H9 (cell line): ENCODE measurements around the gene LAMC3. TPM values are rescaled to one million over a fixed set of nuclear protein-coding genes. Genes with fewer than 3 reads are reported as not detected.
A peak's percentile ranks its signal among the peaks of the same experiment; 100 is the strongest.
"Not testable (repeated sequence)": the region's sequence is repeated elsewhere in the genome, so short reads cannot be mapped to it uniquely, and the experiment has no call there.

Source experiments
- DNase-seq: peaks from one replicate; pipeline ENCODE4 v3.0.0-alpha.2; 2017
- H2AFZ ChIP-seq: one replicate; pipeline ENCODE4 v1.6.1; 2013; ENCODE audit warnings: mild to moderate bottlenecking, low read length, control low read depth, moderate library complexity
- H2AK5ac ChIP-seq: 2 replicates; pipeline ENCODE4 v1.6.1; 2013; ENCODE audit warnings: low read length, control low read depth, mixed read lengths; ENCODE audit not compliant: insufficient read length
- H2BK120ac ChIP-seq: one replicate; pipeline ENCODE4 v1.6.1; 2013; ENCODE audit warnings: low read depth, mild to moderate bottlenecking, low read length, control low read depth, inconsistent platforms; ENCODE audit not compliant: poor library complexity, severe bottlenecking
- H2BK12ac ChIP-seq: 2 replicates; pipeline ENCODE4 v1.6.1; 2013; ENCODE audit warnings: low read length, control low read depth, mixed read lengths, low read depth; ENCODE audit not compliant: insufficient read length
- H2BK15ac ChIP-seq: 2 replicates; pipeline ENCODE4 v1.6.1; 2013; ENCODE audit warnings: low read depth, low read length, control low read depth
- H2BK20ac ChIP-seq: one replicate; pipeline ENCODE4 v1.6.1; 2013; ENCODE audit warnings: low read depth, mild to moderate bottlenecking, low read length, control low read depth, inconsistent platforms; ENCODE audit not compliant: poor library complexity, severe bottlenecking
- H2BK5ac ChIP-seq: 2 replicates; pipeline ENCODE4 v1.6.1; 2013; ENCODE audit warnings: low read length, control low read depth, mixed read lengths; ENCODE audit not compliant: insufficient read length
- H3K14ac ChIP-seq: 2 replicates; pipeline ENCODE4 v1.6.1; 2013; ENCODE audit warnings: low read length, control low read depth; ENCODE audit not compliant: insufficient read depth
- H3K18ac ChIP-seq: 2 replicates; pipeline ENCODE4 v1.6.1; 2013; ENCODE audit warnings: low read depth, mild to moderate bottlenecking, mixed read lengths, low read length, control low read depth; ENCODE audit not compliant: insufficient read length
- H3K23ac ChIP-seq: 2 replicates; pipeline ENCODE4 v1.6.1; 2013; ENCODE audit warnings: low read length, control low read depth, mixed read lengths, low read depth; ENCODE audit not compliant: insufficient read length
- H3K23me2 ChIP-seq: 2 replicates; pipeline ENCODE4 v1.6.1; 2013; ENCODE audit warnings: low read depth, mild to moderate bottlenecking, mixed read lengths, low read length, control low read depth; ENCODE audit not compliant: insufficient read length, poor library complexity, severe bottlenecking
- H3K27ac ChIP-seq: 2 replicates; pipeline ENCODE4 v1.5.1; 2013; ENCODE audit warnings: low read length, control low read depth, mixed read lengths, low read depth; ENCODE audit not compliant: insufficient read length
- H3K27me3 ChIP-seq: 2 replicates; pipeline ENCODE4 v1.6.1; 2013; ENCODE audit warnings: low read length, control low read depth, inconsistent platforms; ENCODE audit not compliant: insufficient read depth
- H3K4ac ChIP-seq: 2 replicates; pipeline ENCODE4 v1.6.1; 2013; ENCODE audit warnings: low read depth, mild to moderate bottlenecking, control low read depth, inconsistent platforms, low read length, moderate library complexity
- H3K4me1 ChIP-seq: 2 replicates; pipeline ENCODE4 v1.6.1; 2013; ENCODE audit warnings: low read length, control low read depth, inconsistent platforms; ENCODE audit not compliant: insufficient read depth
- H3K4me2 ChIP-seq: 2 replicates; pipeline ENCODE4 v1.6.1; 2013; ENCODE audit warnings: low read length, control low read depth, mixed read lengths; ENCODE audit not compliant: insufficient read length, insufficient read depth
- H3K56ac ChIP-seq: 2 replicates; pipeline ENCODE4 v1.6.1; 2013; ENCODE audit warnings: low read depth, mild to moderate bottlenecking, mixed read lengths, low read length, control low read depth; ENCODE audit not compliant: insufficient read length
- H3K79me1 ChIP-seq: 2 replicates; pipeline ENCODE4 v1.6.1; 2013; ENCODE audit warnings: low read depth, mild to moderate bottlenecking, moderate library complexity, low read length, control low read depth, inconsistent platforms; ENCODE audit not compliant: insufficient read depth, poor library complexity, severe bottlenecking
- H3K79me2 ChIP-seq: 2 replicates; pipeline ENCODE4 v1.6.1; 2013; ENCODE audit warnings: low read length, control low read depth, inconsistent platforms; ENCODE audit not compliant: insufficient read depth
- H3K9ac ChIP-seq: 2 replicates; pipeline ENCODE4 v1.6.1; 2013; ENCODE audit warnings: low read length, control low read depth, mixed read lengths; ENCODE audit not compliant: insufficient read length; ENCODE audit errors: extremely low read depth
- H3K9me3 ChIP-seq: one replicate; pipeline ENCODE4 v1.6.1; 2013; ENCODE audit warnings: low read depth, low read length, inconsistent platforms; ENCODE audit not compliant: control insufficient read depth
- H3T11ph ChIP-seq: one replicate; pipeline ENCODE4 v1.6.1; 2013; ENCODE audit warnings: mild to moderate bottlenecking, low read length, control low read depth, inconsistent platforms
- H4K20me1 ChIP-seq: one replicate; pipeline ENCODE4 v1.6.1; 2013; ENCODE audit not compliant: control insufficient read depth, insufficient read length, insufficient read depth
- H4K5ac ChIP-seq: 2 replicates; pipeline ENCODE4 v1.6.1; 2013; ENCODE audit warnings: low read depth, mild to moderate bottlenecking, mixed read lengths, low read length, control low read depth; ENCODE audit not compliant: insufficient read length
- H4K8ac ChIP-seq: replicated peaks from 2 replicates; pipeline ENCODE4 v1.6.1; 2013; ENCODE audit warnings: low read length, control low read depth, mixed read lengths, low read depth; ENCODE audit not compliant: insufficient read length
- H4K91ac ChIP-seq: 2 replicates; pipeline ENCODE4 v1.6.1; 2013; ENCODE audit warnings: low read depth, mild to moderate bottlenecking, moderate library complexity, mixed read lengths, low read length, control low read depth; ENCODE audit not compliant: insufficient read length
- H3K27ac Mint-ChIP-seq, 3 experiments: 2 replicates in 2 of 3; 3 replicates in 1 of 3; pipeline ENCODE4 v1.8.0; 2020 to 2021; ENCODE audit warnings: mixed read lengths in 3 of 3, mild to moderate bottlenecking in 1 of 3, moderate library complexity in 1 of 3
- H3K27me3 Mint-ChIP-seq: 2 replicates; pipeline ENCODE4 v1.8.0; 2021; ENCODE audit warnings: low read depth, mild to moderate bottlenecking, moderate library complexity, mixed read lengths
- H3K36me3 Mint-ChIP-seq, 3 experiments: 2 replicates in 2 of 3; 3 replicates in 1 of 3; pipeline ENCODE4 v1.8.0; 2020 to 2021; ENCODE audit warnings: low read depth in 3 of 3, mixed read lengths in 3 of 3; ENCODE audit not compliant: insufficient read depth in 1 of 3
- H3K4me1 Mint-ChIP-seq, 2 experiments: 2 replicates each; pipeline ENCODE4 v1.8.0; 2020; ENCODE audit warnings: mixed read lengths in 2 of 2
- H3K4me3 Mint-ChIP-seq, 2 experiments: 2 replicates in 1 of 2; 3 replicates in 1 of 2; pipeline ENCODE4 v1.8.0; 2020 to 2021; ENCODE audit warnings: mild to moderate bottlenecking in 2 of 2, mixed read lengths in 2 of 2, moderate library complexity in 1 of 2
- H3K9me3 Mint-ChIP-seq, 2 experiments: 2 replicates in 1 of 2; 3 replicates in 1 of 2; pipeline ENCODE4 v1.8.0; 2020; ENCODE audit warnings: mild to moderate bottlenecking in 2 of 2, mixed read lengths in 2 of 2, moderate library complexity in 1 of 2
- WGBS: extraction: QIAGEN DNeasy Blood & Tissue Kit; methylation state at CpG from one replicate; pipeline ENCODE4 v1.1.7; 2013; ENCODE audit warnings: missing lambda C conversion rate, low lambda C conversion rate, mixed read lengths; ENCODE audit not compliant: insufficient read length; ENCODE audit errors: extremely low coverage; 5-methylcytosine and 5-hydroxymethylcytosine counted together
- total RNA-seq: library from RNA; stranded (reverse); gene quantifications from 2 replicates; pipeline ENCODE4 v1.2.1, GENCODE V29; 2021
- TF ChIP-seq, protein P1 (sequence below): fragments of 200-600 bp; sonication (generic); conservative IDR thresholded peaks from 3 replicates; pipeline ENCODE4 v1.8.0; 2021; ENCODE audit warnings: antibody characterized with exemption, mild to moderate bottlenecking

The LAMC3 gene
- total RNA-seq, 1 experiment from 2014 or later, result 21.7 TPM

DNA sequence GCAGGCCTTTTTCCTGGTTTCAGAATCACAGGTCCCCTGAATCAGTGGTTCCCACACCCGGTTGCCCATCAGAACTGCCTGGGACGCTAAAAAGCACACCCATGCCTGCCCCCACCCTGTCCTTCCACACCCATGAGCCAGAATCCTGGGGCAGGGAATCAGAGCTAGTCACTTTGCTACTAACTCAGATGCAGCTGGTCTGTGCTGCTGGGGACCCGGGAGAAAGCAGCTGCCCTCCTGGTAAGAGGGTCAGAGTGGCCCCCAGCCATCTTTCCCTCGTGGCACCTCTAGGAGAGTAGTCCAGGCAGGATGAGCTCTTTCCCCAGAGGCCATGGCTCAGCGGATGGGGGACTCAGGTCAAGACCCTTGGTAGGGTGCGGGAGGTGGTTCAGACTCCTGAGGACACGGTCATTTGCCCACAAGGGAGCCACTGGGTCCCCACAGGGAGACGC lies 105.1 kb downstream of the LAMC3 start:
- H3K23ac ChIP-seq, result no peak overlapping the region
- no peak overlapping the region for H2BK5ac ChIP-seq
- no peaks in the 10 kb centered on the region for H3K79me2 ChIP-seq
- H2BK15ac ChIP-seq, result no peak overlapping the region
- DNase-seq, result no peak
- no peak overlapping the region for H2BK120ac ChIP-seq
- no peak overlapping the region for H4K5ac ChIP-seq
- peaks cover 44 to 76% (median 62%) of the 10 kb centered on the region in 3 experiments for H3K36me3 Mint-ChIP-seq
- TF ChIP-seq, protein P1, sequence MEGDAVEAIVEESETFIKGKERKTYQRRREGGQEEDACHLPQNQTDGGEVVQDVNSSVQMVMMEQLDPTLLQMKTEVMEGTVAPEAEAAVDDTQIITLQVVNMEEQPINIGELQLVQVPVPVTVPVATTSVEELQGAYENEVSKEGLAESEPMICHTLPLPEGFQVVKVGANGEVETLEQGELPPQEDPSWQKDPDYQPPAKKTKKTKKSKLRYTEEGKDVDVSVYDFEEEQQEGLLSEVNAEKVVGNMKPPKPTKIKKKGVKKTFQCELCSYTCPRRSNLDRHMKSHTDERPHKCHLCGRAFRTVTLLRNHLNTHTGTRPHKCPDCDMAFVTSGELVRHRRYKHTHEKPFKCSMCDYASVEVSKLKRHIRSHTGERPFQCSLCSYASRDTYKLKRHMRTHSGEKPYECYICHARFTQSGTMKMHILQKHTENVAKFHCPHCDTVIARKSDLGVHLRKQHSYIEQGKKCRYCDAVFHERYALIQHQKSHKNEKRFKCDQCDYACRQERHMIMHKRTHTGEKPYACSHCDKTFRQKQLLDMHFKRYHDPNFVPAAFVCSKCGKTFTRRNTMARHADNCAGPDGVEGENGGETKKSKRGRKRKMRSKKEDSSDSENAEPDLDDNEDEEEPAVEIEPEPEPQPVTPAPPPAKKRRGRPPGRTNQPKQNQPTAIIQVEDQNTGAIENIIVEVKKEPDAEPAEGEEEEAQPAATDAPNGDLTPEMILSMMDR, result no peak
- H4K20me1 ChIP-seq, result no peaks in the 10 kb centered on the region
- H3K27ac ChIP-seq, result no peak overlapping the region
- no peaks in the 10 kb centered on the region for H3K27me3 ChIP-seq
- H2BK20ac ChIP-seq, result no peak overlapping the region
- H4K8ac ChIP-seq, result no peak overlapping the region
- H3K18ac ChIP-seq, result no peak overlapping the region
- H3K4me1 ChIP-seq, result no peaks in the 10 kb centered on the region
- no peak overlapping the region for H3K9ac ChIP-seq
- H3K9me3 Mint-ChIP-seq, result no peaks in the 10 kb centered on the region
- H3K14ac ChIP-seq, result no peak overlapping the region
- H3K4ac ChIP-seq, result no peak overlapping the region; the same call in 1 of the 2 replicates
- no peaks in the 10 kb centered on the region for H3K27me3 Mint-ChIP-seq
- H2AK5ac ChIP-seq, result no peak overlapping the region
- peak overlapping the region; percentile 20 to 76 (median 75); a peak in 4 of 7 replicates for H3K27ac Mint-ChIP-seq
- no peak overlapping the region for H3K4me2 ChIP-seq
- H3K4me1 Mint-ChIP-seq, result peaks cover 23 to 31% of the 10 kb centered on the region in 2 experiments
- no CpG with 5 or more reads among the region's 8 CpGs for WGBS
- H3T11ph ChIP-seq, result no peak overlapping the region
- no peak overlapping the region for H2BK12ac ChIP-seq
- H2AFZ ChIP-seq, result no peak overlapping the region
- no peaks in the 10 kb centered on the region for H3K79me1 ChIP-seq
- no peaks in the 10 kb centered on the region for H3K9me3 ChIP-seq
- no peaks in the 10 kb centered on the region for H3K23me2 ChIP-seq
- no peak overlapping the region for H3K4me3 Mint-ChIP-seq
- no peak overlapping the region for H4K91ac ChIP-seq
- no peak overlapping the region for H3K56ac ChIP-seq

DNA sequence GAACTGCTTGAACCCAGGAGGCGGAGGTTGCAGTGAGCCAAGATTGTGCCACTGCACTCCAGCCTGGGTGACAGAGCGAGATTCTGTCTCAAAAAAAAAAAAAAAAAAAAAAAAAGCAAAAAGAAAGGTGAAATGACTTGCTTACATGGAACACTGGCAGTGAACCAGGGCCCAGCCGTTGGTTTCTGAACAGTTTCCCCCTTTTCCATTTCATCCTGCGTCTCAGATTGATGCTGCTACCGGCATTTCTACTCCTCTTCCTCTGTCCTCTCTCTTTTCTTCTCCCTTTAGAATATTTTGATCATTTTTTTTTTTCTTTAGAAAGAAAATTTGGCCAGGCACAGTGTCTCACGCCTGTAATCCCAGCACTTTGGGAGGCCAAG lies 106.4 kb downstream of the LAMC3 start:
- not testable (repeated sequence) for H2BK20ac ChIP-seq, H3K9me3 Mint-ChIP-seq, H2AK5ac ChIP-seq, H3K18ac ChIP-seq, H3K4ac ChIP-seq, H4K8ac ChIP-seq, H4K20me1 ChIP-seq, H3K79me1 ChIP-seq, H3K23ac ChIP-seq, H3K4me1 ChIP-seq, H2BK5ac ChIP-seq, H2BK120ac ChIP-seq, H3K14ac ChIP-seq, H3K4me3 Mint-ChIP-seq, H3K9ac ChIP-seq, H3K27ac Mint-ChIP-seq, H4K91ac ChIP-seq, H3K9me3 ChIP-seq, H3K23me2 ChIP-seq, H3K79me2 ChIP-seq, H2BK15ac ChIP-seq, H3K27me3 Mint-ChIP-seq, H2BK12ac ChIP-seq, H3K27ac ChIP-seq, DNase-seq, H2AFZ ChIP-seq, H3T11ph ChIP-seq, H3K56ac ChIP-seq, H4K5ac ChIP-seq, H3K27me3 ChIP-seq, H3K4me2 ChIP-seq
- WGBS, result no CpG with 5 or more reads among the region's 6 CpGs
- H3K4me1 Mint-ChIP-seq, result peaks cover 20 to 24% of the 10 kb centered on the region in 2 experiments
- H3K36me3 Mint-ChIP-seq, result peaks cover 45 to 77% (median 68%) of the 10 kb centered on the region in 3 experiments
